ENCODE measurements around the gene MMP27. TPM values are rescaled to one million over a fixed set of nuclear protein-coding genes. Genes with fewer than 3 reads are reported as not detected.

Gene MMP27
- not detected for total RNA-seq

DNA sequence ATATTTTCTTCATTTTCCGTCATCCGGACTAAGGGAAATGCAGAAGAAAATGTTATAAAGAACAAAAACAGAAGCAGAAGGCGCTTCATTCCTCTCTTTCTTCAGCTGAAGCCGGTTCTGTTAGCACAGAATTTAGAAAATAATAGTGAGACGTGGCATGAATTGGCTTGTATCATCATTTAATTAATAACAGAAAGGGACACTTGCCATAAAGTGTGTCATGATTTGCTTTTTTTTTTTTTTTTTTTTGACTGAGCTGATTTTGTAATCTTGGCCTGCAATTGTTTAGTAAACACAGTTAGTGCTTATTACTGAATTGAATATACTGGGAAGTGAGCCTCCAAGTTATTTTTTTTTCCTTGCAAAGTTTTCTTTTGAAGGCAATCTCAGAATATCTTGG is at the start of gene MMP27:
MMP27 (minus strand) TSS at position 144 of the 400 bp plus-strand sequence; CDS start at position 89, 55 bp downstream.

DNA sequence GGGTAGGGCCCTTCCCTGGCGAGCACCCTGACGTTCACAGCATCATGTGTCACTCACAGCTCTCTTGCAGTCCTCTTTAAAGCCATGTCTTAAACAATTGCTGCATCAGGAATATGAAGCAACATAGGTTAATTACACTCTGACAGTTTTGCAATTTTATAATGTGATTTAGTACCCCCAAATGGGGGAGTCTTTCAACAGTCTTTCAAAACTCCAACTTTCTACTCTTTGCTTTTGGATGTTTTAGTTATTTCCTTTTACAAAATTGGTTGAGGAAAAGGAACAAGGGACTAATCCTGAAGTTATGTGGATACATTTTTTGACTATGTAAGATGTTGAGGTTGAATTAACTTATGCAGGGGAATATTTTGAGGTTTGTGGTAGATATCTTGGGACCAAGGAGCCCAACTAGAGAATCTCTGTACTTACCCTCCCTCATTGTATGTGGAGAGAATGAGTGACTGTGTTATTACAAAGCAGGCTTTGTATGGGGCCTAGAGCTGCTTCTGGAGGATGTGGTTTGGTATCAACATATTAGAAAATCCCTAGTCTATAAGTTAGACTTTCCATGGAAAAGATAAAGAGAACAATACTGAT is 19.4 kb upstream of the MMP27 start, which contains the start of gene MMP8:
MMP8 (minus strand) TSS at position 51 of the 597 bp plus-strand sequence. CDS start 99 bp downstream, outside the sequence.

Other genes with a start within 250 kb of the MMP27 start
- gene MMP7, start 175.0 kb downstream of the MMP27 start, total RNA-seq: under 1 TPM in 1 of 2 donors, not detected in 1; 0.34 TPM
- gene MMP20, start 80.4 kb downstream of the MMP27 start, total RNA-seq: not detected
- gene MMP8, start 19.2 kb upstream of the MMP27 start, total RNA-seq: 10 to 100 TPM; 12.0 to 37.3 TPM
- gene MMP10, start 74.9 kb upstream of the MMP27 start, total RNA-seq: under 1 TPM in 1 of 2 donors, not detected in 1; under 0.01 TPM
- gene MMP1, start 92.4 kb upstream of the MMP27 start, total RNA-seq: 100 to 1,000 TPM in 1 of 2 donors, under 1 TPM in 1; under 0.01 to 114 TPM
- gene MMP3, start 137.8 kb upstream of the MMP27 start, total RNA-seq: under 1 TPM in 1 of 2 donors, not detected in 1; under 0.01 TPM
- gene MMP12, start 169.2 kb upstream of the MMP27 start, total RNA-seq: not detected
- gene MMP13, start 250.0 kb upstream of the MMP27 start, total RNA-seq: under 1 TPM in 1 of 2 donors, not detected in 1; under 0.01 TPM

All from melanocyte of skin (primary cell).